Esophagus mucosa (tissue), 1 donor: ENCODE measurements around the gene ARSG. TPM values are rescaled to one million over a fixed set of nuclear protein-coding genes. Genes with fewer than 3 reads are reported as not detected.

ENCODE experiments used
- ATAC-seq: fragments of 200-7000 bp; cut with Tn5 transposase; one replicate; pipeline ENCODE4 v1.9.1; 2020
- total RNA-seq: library from RNA; stranded (reverse); gene quantifications from one replicate; pipeline ENCODE4 v1.2.4, GENCODE V29; 2023
- donor health status: DM: yes; HTN: yes; CAD: no.

Gene ARSG
- total RNA-seq, 1 donor from 2014 or later, result 6.8 TPM

GRCh38 chr17:68455901-68456338, 164.6 kb downstream of the ARSG start:
- ATAC-seq, result no peak

GRCh38 chr17:68456339-68457167, 165.3 kb downstream of the ARSG start:
- ATAC-seq, result peak; percentile 28

GRCh38 chr17:68457168-68457538, 165.9 kb downstream of the ARSG start, which contains the start of gene WIPI1:
WIPI1 (minus strand) TSS chr17:68457496; CDS start chr17:68457421, 75 bp downstream.
- ATAC-seq, result no peak

DNA sequence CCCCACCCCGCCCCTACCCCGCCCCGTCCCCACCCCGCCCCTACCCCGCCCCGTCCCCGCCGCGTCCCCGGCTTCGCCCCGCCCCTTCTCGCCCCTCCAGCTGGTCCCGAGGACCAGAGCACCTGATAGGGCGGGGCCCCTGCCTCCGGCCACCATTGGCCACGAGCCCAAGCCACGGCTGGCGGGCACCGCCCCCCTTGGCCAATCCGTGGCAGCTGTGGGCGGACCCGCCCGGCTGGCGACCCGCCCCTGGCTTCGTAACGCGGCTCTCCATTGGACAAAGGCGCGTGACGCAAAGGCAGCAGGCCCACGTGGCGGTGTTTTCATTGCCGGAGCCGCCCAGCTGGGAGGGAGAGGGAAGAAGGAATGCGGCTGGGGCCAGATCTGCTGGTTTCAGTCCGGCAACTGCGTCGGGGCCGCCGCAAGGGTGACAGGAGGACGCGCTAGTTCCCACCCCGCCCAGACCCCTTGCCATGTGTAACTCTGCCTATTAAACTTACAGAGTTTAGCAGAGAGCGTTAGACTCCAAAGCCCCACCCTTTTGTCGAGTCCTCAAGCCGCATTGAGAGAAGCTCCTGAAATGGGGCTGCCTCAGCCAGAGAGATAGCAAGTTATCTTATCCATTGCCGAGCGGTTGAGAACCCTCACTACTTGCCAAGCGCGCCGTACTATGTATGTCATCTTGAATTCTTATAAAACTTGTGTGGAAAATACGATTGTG, 166.4 kb downstream of the ARSG start:
- peak; percentile 97 for ATAC-seq

DNA sequence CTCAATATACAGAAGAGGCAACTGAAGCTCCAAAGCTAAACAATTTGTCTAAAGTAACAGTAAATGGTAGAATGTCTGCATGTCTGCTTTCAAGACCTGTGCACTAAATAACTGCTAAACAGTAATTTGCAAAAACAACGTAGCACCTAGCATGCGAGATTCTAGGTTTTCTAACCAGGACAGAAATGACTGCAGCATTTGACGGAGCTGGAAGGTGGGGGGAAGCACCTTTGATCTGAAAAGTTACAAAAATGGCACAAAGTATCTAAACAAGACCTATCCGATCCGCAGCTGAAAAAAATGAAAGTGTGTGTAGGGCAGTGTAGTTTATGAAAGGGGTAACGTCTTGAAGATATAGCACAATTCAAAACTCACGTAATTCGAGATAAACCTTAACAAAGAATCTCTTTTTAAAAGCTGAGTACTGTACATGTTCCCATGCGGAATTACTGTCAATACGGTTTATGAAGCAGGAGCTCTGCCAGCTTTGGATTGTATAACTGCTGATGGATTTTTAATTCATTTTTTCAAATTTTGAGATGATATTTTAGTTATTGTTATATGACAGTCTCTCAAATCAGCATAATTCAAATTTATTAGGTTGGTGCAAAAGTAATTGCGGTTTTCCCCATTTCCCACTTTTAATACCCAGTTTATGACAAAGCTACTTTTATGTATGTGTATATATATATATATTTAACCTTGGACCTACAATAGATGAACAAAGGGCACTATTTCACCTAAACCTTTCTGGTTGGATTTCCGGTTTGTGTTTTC, 167.2 kb downstream of the ARSG start:
- no peak for ATAC-seq

- ATAC-seq, result no peak
Observed at GRCh38 chr17:68459037-68459639, 167.8 kb downstream of the ARSG start.

GRCh38 chr17:68460146-68460545, 168.9 kb downstream of the ARSG start:
- no peak for ATAC-seq

DNA sequence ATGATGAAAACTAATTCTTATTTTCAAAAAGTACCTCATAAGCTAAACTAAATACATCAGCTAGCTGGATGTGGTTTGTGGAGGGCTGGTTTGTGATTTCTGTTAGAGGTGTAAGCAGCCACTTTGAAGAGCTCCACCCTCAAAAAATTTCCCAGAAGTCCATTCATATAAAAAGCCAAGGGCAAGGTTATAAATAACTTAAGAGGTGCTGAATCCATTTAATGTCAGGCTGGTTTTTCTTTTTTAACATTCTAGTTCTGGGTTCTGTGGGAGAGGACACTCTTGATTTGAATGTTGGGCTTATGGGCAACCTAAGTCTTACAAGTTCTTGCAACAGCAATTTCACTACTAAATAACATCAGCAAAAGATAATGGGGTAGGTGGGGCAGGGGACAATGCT, 169.4 kb downstream of the ARSG start:
- ATAC-seq, result no peak

DNA sequence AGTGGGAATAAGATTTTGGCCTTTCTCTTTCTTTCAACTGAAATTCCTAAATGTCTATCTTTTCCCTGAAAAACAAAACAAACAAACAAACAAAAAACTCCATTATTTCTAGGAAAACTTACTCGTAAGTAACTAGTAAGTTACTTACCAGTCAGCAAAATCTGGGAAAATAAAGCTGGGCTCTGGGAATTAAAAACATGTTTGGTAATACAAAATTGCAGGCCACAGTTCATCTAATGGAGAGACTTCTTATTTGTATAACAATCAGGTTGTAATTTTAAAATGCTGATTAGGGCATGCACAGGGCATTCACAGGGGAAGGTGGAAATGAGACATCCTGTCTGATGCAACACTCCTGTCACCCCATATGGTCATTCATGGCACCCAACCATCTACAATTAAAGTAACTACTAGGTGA, 169.8 kb downstream of the ARSG start:
- no peak for ATAC-seq

- no peak for ATAC-seq
Observed at GRCh38 chr17:68461589-68461988, 170.3 kb downstream of the ARSG start.

DNA sequence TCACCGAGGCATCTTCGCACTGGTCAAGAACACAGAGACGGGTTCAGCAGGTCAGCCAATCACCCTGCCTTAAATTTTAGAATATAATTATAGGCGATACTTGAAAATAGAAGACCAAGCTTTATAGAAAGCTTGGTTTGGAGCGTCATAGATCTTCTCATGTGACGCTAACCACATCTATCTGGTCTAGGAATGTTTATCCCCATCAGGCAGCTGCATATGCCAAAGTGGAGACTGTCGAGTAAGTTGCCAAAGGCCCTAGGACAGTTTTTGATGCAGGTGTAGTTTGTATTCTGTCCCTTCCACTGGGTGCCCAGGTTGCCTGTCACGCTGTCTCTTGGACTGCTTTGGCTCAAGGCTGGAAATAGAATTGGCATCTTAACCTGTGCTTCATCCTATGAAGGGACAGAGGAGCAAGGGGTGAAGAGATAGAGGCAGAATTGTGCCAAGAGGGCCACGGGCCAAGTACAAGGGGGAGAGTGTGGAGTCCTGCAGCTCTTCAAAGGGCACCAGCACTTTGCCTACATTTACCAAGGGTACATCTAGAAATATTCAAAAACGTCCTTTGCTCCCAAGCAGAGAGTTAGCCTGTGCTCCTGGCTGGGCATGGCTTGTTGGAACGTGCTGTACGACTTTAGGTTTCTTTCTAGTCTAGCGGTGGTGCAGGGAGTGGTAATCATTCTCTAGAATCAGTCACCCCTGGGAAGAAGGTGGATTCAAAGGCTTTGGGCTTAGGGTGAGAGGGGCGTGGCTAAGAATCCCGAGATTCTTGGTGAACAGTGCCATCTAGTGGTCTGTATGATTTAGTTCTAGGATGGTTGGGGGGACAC, 171.3 kb downstream of the ARSG start:
- ATAC-seq, result peak; percentile 92

GRCh38 chr17:68463211-68464019, 172.1 kb downstream of the ARSG start:
- no peak for ATAC-seq

DNA sequence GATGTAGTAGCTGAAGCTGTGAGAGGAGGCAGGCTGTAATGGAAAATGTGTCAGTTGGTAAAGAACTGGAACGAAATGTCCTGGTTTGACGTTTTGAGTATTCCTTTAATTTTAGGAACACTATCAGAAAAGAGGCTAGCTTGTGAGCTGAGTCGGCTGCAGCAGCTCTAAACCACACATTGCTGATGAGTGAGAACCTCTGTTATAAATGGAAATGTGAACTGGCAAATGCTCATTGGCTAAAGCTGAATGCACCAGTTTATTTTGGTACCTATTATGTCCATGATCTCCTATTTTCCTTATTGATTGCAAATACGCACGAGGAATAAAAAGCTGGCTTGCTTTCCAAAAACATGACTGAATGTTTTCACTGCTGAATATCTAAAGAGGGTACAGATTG, 177.0 kb downstream of the ARSG start:
- no peak for ATAC-seq

DNA sequence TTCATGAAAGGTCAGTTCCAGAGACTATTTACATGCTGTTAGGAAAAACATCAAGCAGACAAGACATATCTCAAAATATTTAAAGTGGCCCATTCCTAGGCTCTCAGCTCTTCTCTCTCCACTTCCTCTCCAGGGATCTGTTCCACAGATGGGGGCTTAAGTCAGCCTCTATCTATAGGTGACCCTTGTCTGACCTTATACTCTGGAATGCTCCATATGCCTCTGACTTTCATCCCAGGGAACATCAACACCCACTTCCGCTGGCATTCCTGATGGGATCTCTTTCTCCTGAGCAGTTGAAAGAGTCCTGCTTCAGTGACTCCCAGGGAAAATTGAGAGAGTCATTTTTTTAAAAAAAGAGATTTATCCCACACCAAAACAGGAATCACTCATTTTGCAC, 177.5 kb downstream of the ARSG start:
- ATAC-seq, result no peak

Other genes with a start within 250 kb of the ARSG start
- 60.5 TPM for gene AMZ2, start 43.5 kb upstream of the ARSG start, total RNA-seq
- 14.4 TPM for gene SLC16A6, start 368 bp upstream of the ARSG start, total RNA-seq
- 13.3 TPM for gene WIPI1, start 166.0 kb downstream of the ARSG start, total RNA-seq
- 149 TPM for gene PRKAR1A, start 220.9 kb downstream of the ARSG start, total RNA-seq